Measurements from ENCODE around the gene SOHLH2. TPM values are rescaled to one million over a fixed set of nuclear protein-coding genes. Genes with fewer than 3 reads are reported as not detected.

Gene SOHLH2
- total RNA-seq, 1 donor from 2014 or later: 0.77 TPM

GRCh38 chr13:36231236-36231635 lies 16.9 kb upstream of the SOHLH2 start:
- DNase-seq (ENCODE audit: extremely low spot score, unreplicated experiment): no peak
- H3K4me1 Mint-ChIP-seq (ENCODE audit: unreplicated experiment): no peaks in the 10 kb centered on the region
- H3K27me3 Mint-ChIP-seq: no peaks in the 10 kb centered on the region
- no peak overlapping the region for H3K4me3 Mint-ChIP-seq
- no peak overlapping the region for H3K27ac Mint-ChIP-seq
- H3K9me3 Mint-ChIP-seq: no peaks in the 10 kb centered on the region
- no peak for TF ChIP-seq CTCF (conservative IDR thresholded peaks at IDR 0.05)
- no peaks in the 10 kb centered on the region for H3K36me3 Mint-ChIP-seq

GRCh38 chr13:36224730-36225129 lies 10.4 kb upstream of the SOHLH2 start:
- Mint-ChIP-seq H3K4me3 (no peak overlapping the region), H3K4me1 (ENCODE audit: unreplicated experiment) (peaks cover 4% of the 10 kb centered on the region), H3K9me3 (no peaks in the 10 kb centered on the region), H3K27ac (no peak overlapping the region), H3K27me3 (no peaks in the 10 kb centered on the region), H3K36me3 (no peaks in the 10 kb centered on the region)
- DNase-seq (ENCODE audit: extremely low spot score, unreplicated experiment): no peak
- TF ChIP-seq CTCF (conservative IDR thresholded peaks at IDR 0.05): no peak

- H3K4me1 Mint-ChIP-seq (ENCODE audit: unreplicated experiment): peaks cover 4% of the 10 kb centered on the region
- DNase-seq (ENCODE audit: extremely low spot score, unreplicated experiment): no peak
- no peak overlapping the region for H3K4me3 Mint-ChIP-seq
- no peak for TF ChIP-seq CTCF (conservative IDR thresholded peaks at IDR 0.05)
- no peaks in the 10 kb centered on the region for H3K9me3 Mint-ChIP-seq
- H3K27ac Mint-ChIP-seq: no peak overlapping the region
- no peaks in the 10 kb centered on the region for H3K27me3 Mint-ChIP-seq
- no peaks in the 10 kb centered on the region for H3K36me3 Mint-ChIP-seq
Measured at GRCh38 chr13:36219883-36220282, 5.5 kb upstream of the SOHLH2 start.

- DNase-seq (ENCODE audit: extremely low spot score, unreplicated experiment): no peak
- H3K36me3 Mint-ChIP-seq: no peaks in the 10 kb centered on the region
- H3K4me1 Mint-ChIP-seq (ENCODE audit: unreplicated experiment): peaks cover 4% of the 10 kb centered on the region
- no peaks in the 10 kb centered on the region for H3K27me3 Mint-ChIP-seq
- H3K27ac Mint-ChIP-seq: no peak overlapping the region
- H3K4me3 Mint-ChIP-seq: no peak overlapping the region
- H3K9me3 Mint-ChIP-seq: no peaks in the 10 kb centered on the region
- TF ChIP-seq CTCF (conservative IDR thresholded peaks at IDR 0.05): no peak
Measured at GRCh38 chr13:36217456-36217855, 3.1 kb upstream of the SOHLH2 start.

- peaks cover 6% of the 10 kb centered on the region for H3K9me3 Mint-ChIP-seq
- DNase-seq (ENCODE audit: extremely low spot score, unreplicated experiment): no peak
- H3K4me1 Mint-ChIP-seq (ENCODE audit: unreplicated experiment): peaks cover 9% of the 10 kb centered on the region
- no peak overlapping the region for H3K4me3 Mint-ChIP-seq
- H3K27me3 Mint-ChIP-seq: no peaks in the 10 kb centered on the region
- TF ChIP-seq CTCF (conservative IDR thresholded peaks at IDR 0.05): no peak
- H3K27ac Mint-ChIP-seq: no peak overlapping the region
- no peaks in the 10 kb centered on the region for H3K36me3 Mint-ChIP-seq
Measured at GRCh38 chr13:36212789-36213188, 1.6 kb downstream of the SOHLH2 start.

- Mint-ChIP-seq H3K36me3 (no peaks in the 10 kb centered on the region), H3K27me3 (no peaks in the 10 kb centered on the region), H3K4me1 (ENCODE audit: unreplicated experiment) (peaks cover 9% of the 10 kb centered on the region), H3K9me3 (peaks cover 6% of the 10 kb centered on the region), H3K27ac (no peak overlapping the region), H3K4me3 (peak overlapping the region; percentile 12)
- TF ChIP-seq CTCF (conservative IDR thresholded peaks at IDR 0.05): no peak
- DNase-seq (ENCODE audit: extremely low spot score, unreplicated experiment): no peak
Measured at GRCh38 chr13:36211567-36211966, 2.8 kb downstream of the SOHLH2 start.

All from type B pancreatic cell (in vitro differentiated cells).